ENCODE measurements around the gene ADAMTSL1. TPM values are rescaled to one million over a fixed set of nuclear protein-coding genes. Genes with fewer than 3 reads are reported as not detected.

The ADAMTSL1 gene
- total RNA-seq, 1 experiment from 2014 or later, result not detected

DNA sequence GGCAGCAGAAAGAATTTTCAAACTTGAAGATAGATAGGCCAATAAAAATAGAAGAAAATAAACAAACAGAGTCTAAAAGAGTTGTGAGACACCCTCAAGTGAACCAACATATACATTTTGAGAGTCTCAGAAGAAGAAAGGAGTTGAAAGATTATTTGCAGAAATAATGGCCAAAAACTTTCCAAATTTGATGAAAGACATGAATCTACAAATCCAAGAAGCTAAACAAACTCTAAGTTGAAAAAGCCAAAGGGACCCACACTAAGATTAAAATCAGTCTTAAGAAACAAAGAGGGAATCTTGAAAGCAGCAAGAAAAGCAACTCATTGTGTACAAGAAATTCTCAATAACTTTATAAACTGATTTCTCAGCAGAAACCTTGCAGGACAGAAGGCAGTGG is 422.1 kb downstream of the ADAMTSL1 start:
- BruUV-seq (replicated peaks), result no TSS peak
- DNase-seq (ENCODE audit: low read depth, low spot score), result no peak
- Histone ChIP-seq H3K4me1 (ENCODE audit: control insufficient read depth, insufficient read depth, low read length) (no peaks in the 10 kb centered on the region), H3K4me3 (ENCODE audit: low read depth in 2 of 2, low read length in 2 of 2) (no peak overlapping the region), H3K9me3 (ENCODE audit: control insufficient read depth, insufficient read depth, low read depth, low read length) (no peaks in the 10 kb centered on the region), H3K27me3 (ENCODE audit: control insufficient read depth, insufficient read depth, low read length) (no peaks in the 10 kb centered on the region), H3K36me3 (ENCODE audit: control insufficient read depth, insufficient read depth, low read length) (no peaks in the 10 kb centered on the region), H3K27ac (ENCODE audit: low read length) (no peak overlapping the region)
- ChIA-PET CTCF (no interaction called here), POLR2A (no interaction called here)
- in situ Hi-C loops (cut with HindIII; ENCODE audit: low pct_unique_long_range_greater_than_20kb, low sequenced_read_pairs), result no loop called here
- TF ChIP-seq, protein P1, sequence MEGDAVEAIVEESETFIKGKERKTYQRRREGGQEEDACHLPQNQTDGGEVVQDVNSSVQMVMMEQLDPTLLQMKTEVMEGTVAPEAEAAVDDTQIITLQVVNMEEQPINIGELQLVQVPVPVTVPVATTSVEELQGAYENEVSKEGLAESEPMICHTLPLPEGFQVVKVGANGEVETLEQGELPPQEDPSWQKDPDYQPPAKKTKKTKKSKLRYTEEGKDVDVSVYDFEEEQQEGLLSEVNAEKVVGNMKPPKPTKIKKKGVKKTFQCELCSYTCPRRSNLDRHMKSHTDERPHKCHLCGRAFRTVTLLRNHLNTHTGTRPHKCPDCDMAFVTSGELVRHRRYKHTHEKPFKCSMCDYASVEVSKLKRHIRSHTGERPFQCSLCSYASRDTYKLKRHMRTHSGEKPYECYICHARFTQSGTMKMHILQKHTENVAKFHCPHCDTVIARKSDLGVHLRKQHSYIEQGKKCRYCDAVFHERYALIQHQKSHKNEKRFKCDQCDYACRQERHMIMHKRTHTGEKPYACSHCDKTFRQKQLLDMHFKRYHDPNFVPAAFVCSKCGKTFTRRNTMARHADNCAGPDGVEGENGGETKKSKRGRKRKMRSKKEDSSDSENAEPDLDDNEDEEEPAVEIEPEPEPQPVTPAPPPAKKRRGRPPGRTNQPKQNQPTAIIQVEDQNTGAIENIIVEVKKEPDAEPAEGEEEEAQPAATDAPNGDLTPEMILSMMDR (IDR thresholded peaks at IDR 0.05), result no peak
- TF ChIP-seq SIN3A (IDR thresholded peaks at IDR 0.05; ENCODE audit: borderline replicate concordance, insufficient read depth, low read depth, low read length) (no peak), POLR2AphosphoS5 (IDR thresholded peaks at IDR 0.05; ENCODE audit: low read depth, low read length) (no peak), TCF7L2 (IDR thresholded peaks at IDR 0.05; ENCODE audit: low read depth, low read length) (no peak)
- TF ChIP-seq, protein P2, sequence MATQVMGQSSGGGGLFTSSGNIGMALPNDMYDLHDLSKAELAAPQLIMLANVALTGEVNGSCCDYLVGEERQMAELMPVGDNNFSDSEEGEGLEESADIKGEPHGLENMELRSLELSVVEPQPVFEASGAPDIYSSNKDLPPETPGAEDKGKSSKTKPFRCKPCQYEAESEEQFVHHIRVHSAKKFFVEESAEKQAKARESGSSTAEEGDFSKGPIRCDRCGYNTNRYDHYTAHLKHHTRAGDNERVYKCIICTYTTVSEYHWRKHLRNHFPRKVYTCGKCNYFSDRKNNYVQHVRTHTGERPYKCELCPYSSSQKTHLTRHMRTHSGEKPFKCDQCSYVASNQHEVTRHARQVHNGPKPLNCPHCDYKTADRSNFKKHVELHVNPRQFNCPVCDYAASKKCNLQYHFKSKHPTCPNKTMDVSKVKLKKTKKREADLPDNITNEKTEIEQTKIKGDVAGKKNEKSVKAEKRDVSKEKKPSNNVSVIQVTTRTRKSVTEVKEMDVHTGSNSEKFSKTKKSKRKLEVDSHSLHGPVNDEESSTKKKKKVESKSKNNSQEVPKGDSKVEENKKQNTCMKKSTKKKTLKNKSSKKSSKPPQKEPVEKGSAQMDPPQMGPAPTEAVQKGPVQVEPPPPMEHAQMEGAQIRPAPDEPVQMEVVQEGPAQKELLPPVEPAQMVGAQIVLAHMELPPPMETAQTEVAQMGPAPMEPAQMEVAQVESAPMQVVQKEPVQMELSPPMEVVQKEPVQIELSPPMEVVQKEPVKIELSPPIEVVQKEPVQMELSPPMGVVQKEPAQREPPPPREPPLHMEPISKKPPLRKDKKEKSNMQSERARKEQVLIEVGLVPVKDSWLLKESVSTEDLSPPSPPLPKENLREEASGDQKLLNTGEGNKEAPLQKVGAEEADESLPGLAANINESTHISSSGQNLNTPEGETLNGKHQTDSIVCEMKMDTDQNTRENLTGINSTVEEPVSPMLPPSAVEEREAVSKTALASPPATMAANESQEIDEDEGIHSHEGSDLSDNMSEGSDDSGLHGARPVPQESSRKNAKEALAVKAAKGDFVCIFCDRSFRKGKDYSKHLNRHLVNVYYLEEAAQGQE (IDR thresholded peaks at IDR 0.05; ENCODE audit: insufficient read depth in 1 of 2, low read depth in 2 of 2, low read length in 1 of 2), result no peak
- ATAC-seq, result no peak
- intact Hi-C loops (cut with micrococcal nuclease; ENCODE audit: unreplicated experiment), result no loop called here

DNA sequence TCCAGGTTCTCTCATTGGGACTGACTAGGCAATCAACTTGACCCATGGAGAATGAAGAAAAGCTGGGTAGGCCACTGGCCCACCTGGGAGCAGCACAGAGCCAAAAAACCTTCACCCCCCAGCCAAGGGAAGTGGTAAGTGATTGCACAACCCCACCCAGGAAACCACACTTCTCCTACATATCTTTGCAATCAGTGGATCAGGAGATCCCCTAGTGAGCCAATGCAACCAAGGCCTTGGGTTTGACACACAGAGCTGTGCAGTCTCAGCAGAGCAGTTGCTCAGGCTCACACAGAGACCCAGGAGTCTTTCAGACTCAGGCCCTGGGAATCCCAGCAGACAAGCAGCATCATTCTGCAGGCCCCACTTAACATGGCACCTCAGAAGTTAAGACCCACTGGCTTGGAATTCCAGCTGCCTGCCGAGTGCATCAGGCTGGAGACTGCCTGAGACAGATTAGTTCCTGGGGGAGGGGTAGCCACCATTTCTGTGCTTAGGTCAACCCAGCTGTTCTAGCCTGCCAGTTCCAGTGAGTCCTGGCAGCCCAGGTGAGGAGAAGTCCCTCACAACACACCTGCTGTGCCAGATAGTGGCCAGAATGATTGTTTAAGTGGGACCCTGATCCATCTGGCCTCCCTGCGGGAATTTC is 422.7 kb downstream of the ADAMTSL1 start:
- Histone ChIP-seq H3K4me3 (ENCODE audit: low read depth in 2 of 2, low read length in 2 of 2) (no peak overlapping the region), H3K36me3 (ENCODE audit: control insufficient read depth, insufficient read depth, low read length) (no peaks in the 10 kb centered on the region), H3K4me1 (ENCODE audit: control insufficient read depth, insufficient read depth, low read length) (no peaks in the 10 kb centered on the region), H3K27me3 (ENCODE audit: control insufficient read depth, insufficient read depth, low read length) (no peaks in the 10 kb centered on the region), H3K27ac (ENCODE audit: low read length) (no peak overlapping the region), H3K9me3 (ENCODE audit: control insufficient read depth, insufficient read depth, low read depth, low read length) (no peaks in the 10 kb centered on the region)
- in situ Hi-C loops (cut with HindIII; ENCODE audit: low pct_unique_long_range_greater_than_20kb, low sequenced_read_pairs) (no loop called here), intact Hi-C loops (cut with micrococcal nuclease; ENCODE audit: unreplicated experiment) (no loop called here)
- CTCF ChIA-PET, result no interaction called here
- POLR2A ChIA-PET, result no interaction called here
- DNase-seq (ENCODE audit: low read depth, low spot score) (no peak), ATAC-seq (no peak)
- BruUV-seq (replicated peaks), result no TSS peak
- TF ChIP-seq POLR2AphosphoS5 (IDR thresholded peaks at IDR 0.05; ENCODE audit: low read depth, low read length), result no peak
- TF ChIP-seq SIN3A (IDR thresholded peaks at IDR 0.05; ENCODE audit: borderline replicate concordance, insufficient read depth, low read depth, low read length), result no peak
- TF ChIP-seq, protein P2 (IDR thresholded peaks at IDR 0.05; ENCODE audit: insufficient read depth in 1 of 2, low read depth in 2 of 2, low read length in 1 of 2), result no peak
- no peak for TF ChIP-seq TCF7L2 (IDR thresholded peaks at IDR 0.05; ENCODE audit: low read depth, low read length)
- TF ChIP-seq, protein P1 (IDR thresholded peaks at IDR 0.05), result no peak

All from Panc1 (cell line).